Transverse colon (tissue), 4 donors: ENCODE measurements around the gene OSM. TPM values are rescaled to one million over a fixed set of nuclear protein-coding genes. Genes with fewer than 3 reads are reported as not detected.

Experiments
- DNase-seq: peaks from one replicate; pipeline ENCODE4 v3.0.0-alpha.2; 2019
- H3K27ac ChIP-seq, 4 donors: fragments of 200-600 bp; sonication (generic); 2 replicates each; pipeline ENCODE4 v1.5.1; 2016 to 2018; ENCODE audit warnings: inconsistent platforms in 4 of 4
- H3K27me3 ChIP-seq: fragments of 200-600 bp; sonication (generic); 2 replicates; pipeline ENCODE4 v1.5.1; 2017; ENCODE audit warnings: inconsistent platforms
- H3K36me3 ChIP-seq, 4 donors: fragments of 200-600 bp; sonication (generic); 2 replicates each; pipeline ENCODE4 v1.5.1; 2017 to 2019; ENCODE audit warnings: inconsistent platforms in 4 of 4
- H3K4me1 ChIP-seq, 4 donors: fragments of 200-600 bp; sonication (generic); 2 replicates each; pipeline ENCODE4 v1.5.1; 2017 to 2020; ENCODE audit warnings: inconsistent platforms in 4 of 4
- H3K4me3 ChIP-seq, 4 donors: fragments of 200-600 bp; sonication (generic); 1 replicate in 1 of 4; 2 replicates in 3 of 4; pipeline versions ENCODE4 v1.5.1 to v1.6.1; 2017 to 2019; ENCODE audit warnings: inconsistent platforms in 4 of 4
- H3K9me3 ChIP-seq, 2 donors: fragments of 200-600 bp; sonication (generic); 2 replicates each; pipeline ENCODE4 v1.5.1; 2017 to 2019; ENCODE audit warnings: inconsistent platforms in 2 of 2
- CTCF ChIP-seq, 5 experiments: fragments of 200-600 bp in 3 of 5; fragments of 450-650 bp in 2 of 5; sonication (generic) in 3 of 5; IDR thresholded peaks; 1 replicate in 2 of 5; 2 replicates in 3 of 5; pipeline ENCODE4 v1.5.1; 2016 to 2017; ENCODE audit warnings: antibody characterized with exemption in 5 of 5, inconsistent platforms in 3 of 5, mild to moderate bottlenecking in 2 of 5, moderate library complexity in 1 of 5
- EP300 ChIP-seq: sonication (generic); formaldehyde crosslinking; IDR thresholded peaks from one replicate; pipeline ENCODE4 v1.6.1; 2017; ENCODE audit warnings: antibody characterized with exemption, low read depth
- POLR2A ChIP-seq: fragments of 450-650 bp; IDR thresholded peaks from one replicate; pipeline ENCODE4 v1.6.1; 2016; ENCODE audit warnings: antibody characterized with exemption, mild to moderate bottlenecking, moderate library complexity
- POLR2AphosphoS5 ChIP-seq, 3 donors: sonication (generic); formaldehyde crosslinking; IDR thresholded peaks; one replicate each; pipeline ENCODE4 v1.6.1; 2016; ENCODE audit warnings: antibody characterized with exemption in 3 of 3
- WGBS, 2 donors: methylation state at CpG; one replicate each; pipeline ENCODE4 v1.1.5; 2018; ENCODE audit warnings: low coverage in 1 of 2; 5-methylcytosine and 5-hydroxymethylcytosine counted together
- in situ Hi-C, 4 donors: fragments of 200-750 bp; cut with MboI; loops; one replicate each; pipeline versions ENCODE4 v1.15.0 to v1.15.1; 2017; ENCODE audit warnings: low sequenced_read_pairs in 3 of 4, low pct_ligation_motif_present in 1 of 4, low pct_unique_long_range_greater_than_20kb in 1 of 4
- intact Hi-C: fragments of 100-400 bp; cut with DNase I; formaldehyde crosslinking; loops from one replicate; pipeline ENCODE4 v1.15.1; 2023; ENCODE audit warnings: low total_unique reads
- total RNA-seq, 4 donors: library from RNA; depleted of rRNA; stranded (reverse); fragments of >200 nt; gene quantifications; one replicate each; pipeline ENCODE4 v1.1.0, GENCODE V29; 2016

Gene OSM
- total RNA-seq, 4 donors from 2014 or later: not detected

- H3K4me1 ChIP-seq: peaks cover 5 to 37% (median 33%) of the 10 kb centered on the region in 4 donors
- intact Hi-C loops: no loop called here
- H3K4me3 ChIP-seq: no peak overlapping the region
- no peak for DNase-seq
- 92 to 96% methylated on average over 4 to 10 of the region's 10 CpGs for WGBS, 2 donors
- H3K9me3 ChIP-seq: no peaks in the 10 kb centered on the region
- H3K27ac ChIP-seq: no peak overlapping the region
- H3K27me3 ChIP-seq: peaks cover 16% of the 10 kb centered on the region
- no peak for TF ChIP-seq POLR2AphosphoS5 (IDR thresholded peaks at IDR 0.05)
- TF ChIP-seq POLR2A: no peak
- TF ChIP-seq CTCF (IDR thresholded peaks at IDR 0.05): no peak
- no peak for TF ChIP-seq EP300
- in situ Hi-C loops: no loop called here
- H3K36me3 ChIP-seq: no peaks in the 10 kb centered on the region
Observed at GRCh38 chr22:30244066-30244465, 22.6 kb downstream of the OSM start.

GRCh38 chr22:30243661-30244060 is 23.0 kb downstream of the OSM start:
- no peaks in the 10 kb centered on the region for H3K36me3 ChIP-seq
- 90% methylated on average over 17 of the region's 22 CpGs; no CpG with 5 or more reads in 1 of the 2 donors for WGBS, 2 donors
- TF ChIP-seq POLR2A: no peak
- no peak for TF ChIP-seq EP300
- TF ChIP-seq CTCF (IDR thresholded peaks at IDR 0.05): no peak
- no peak for TF ChIP-seq POLR2AphosphoS5 (IDR thresholded peaks at IDR 0.05)

GRCh38 chr22:30241576-30242371 is 24.9 kb downstream of the OSM start:
- Histone ChIP-seq H3K27me3 (peaks cover 13% of the 10 kb centered on the region), H3K36me3 (no peaks in the 10 kb centered on the region), H3K4me1 (peaks cover 0 to 14% (median 11%) of the 10 kb centered on the region in 4 donors), H3K27ac (no peak overlapping the region), H3K9me3 (no peaks in the 10 kb centered on the region), H3K4me3 (no peak overlapping the region)
- in situ Hi-C loops (no loop called here), intact Hi-C loops (no loop called here)
- 79% methylated on average over 14 of the region's 15 CpGs; no CpG with 5 or more reads in 1 of the 2 donors for WGBS, 2 donors
- TF ChIP-seq POLR2A: no peak
- no peak for TF ChIP-seq CTCF (IDR thresholded peaks at IDR 0.05)
- no peak for TF ChIP-seq POLR2AphosphoS5 (IDR thresholded peaks at IDR 0.05)
- TF ChIP-seq EP300: no peak
- DNase-seq: no peak

More at GRCh38 chr22:30243661-30244060, 23.0 kb downstream of the OSM start:
- H3K9me3 ChIP-seq: no peaks in the 10 kb centered on the region
- H3K27ac ChIP-seq: no peak overlapping the region
- in situ Hi-C loops: no loop called here
- intact Hi-C loops: no loop called here
- H3K4me1 ChIP-seq: peaks cover 5 to 33% (median 30%) of the 10 kb centered on the region in 4 donors
- no peak overlapping the region for H3K4me3 ChIP-seq
- no peak for DNase-seq
- H3K27me3 ChIP-seq: peaks cover 16% of the 10 kb centered on the region

DNA sequence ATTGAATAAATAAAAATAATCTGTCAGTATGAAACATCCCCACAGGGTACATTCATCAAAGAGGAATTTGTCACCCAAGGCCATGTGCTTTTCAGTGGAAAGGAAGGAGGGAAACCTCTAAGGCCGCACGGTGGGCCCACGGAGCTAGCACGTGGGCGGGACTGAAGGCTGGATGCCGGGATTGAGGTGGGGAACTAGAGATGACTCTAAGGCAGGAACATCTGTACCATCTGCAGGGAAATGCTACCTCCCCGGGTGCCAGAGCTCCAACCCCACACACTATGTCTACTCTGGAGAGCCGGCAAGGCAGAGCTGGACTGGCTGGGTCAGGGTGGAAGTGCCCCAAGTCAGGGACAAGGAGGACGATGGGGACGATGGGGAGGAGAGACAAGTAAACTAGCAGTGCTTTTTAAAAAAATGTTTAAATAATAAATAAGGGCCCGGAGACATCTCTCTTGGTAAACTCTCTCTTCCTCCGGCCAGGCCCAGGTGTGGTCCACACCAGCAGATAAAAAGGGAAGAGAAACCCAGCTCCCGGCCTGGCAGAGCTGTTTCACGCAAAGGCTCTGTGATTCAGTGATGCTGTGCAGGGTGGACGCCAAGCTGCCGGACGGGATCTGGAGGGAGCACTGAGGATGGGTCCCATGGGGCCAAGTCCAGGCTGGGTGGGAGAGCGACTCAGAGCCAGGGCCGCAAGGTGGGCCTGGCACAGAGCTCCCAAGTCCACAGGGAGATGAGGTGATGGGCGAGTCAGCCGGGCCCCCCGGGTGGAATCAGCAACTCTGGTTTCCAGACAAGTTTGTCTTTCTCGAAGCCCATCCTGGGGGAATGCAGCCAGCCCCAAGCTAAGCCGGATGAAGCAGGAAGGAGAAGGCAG is 25.9 kb downstream of the OSM start:
- intact Hi-C loops: no loop called here
- DNase-seq: no peak
- Histone ChIP-seq H3K27me3 (peaks cover 5% of the 10 kb centered on the region), H3K9me3 (no peaks in the 10 kb centered on the region), H3K36me3 (no peaks in the 10 kb centered on the region), H3K27ac (no peak overlapping the region), H3K4me3 (no peak overlapping the region), H3K4me1 (peaks cover 0 to 8% (median 5%) of the 10 kb centered on the region in 4 donors)
- WGBS, 2 donors: 71 to 88% methylated on average over 7 to 24 of the region's 24 CpGs
- in situ Hi-C loops: no loop called here
- TF ChIP-seq POLR2AphosphoS5 (IDR thresholded peaks at IDR 0.05): no peak
- TF ChIP-seq CTCF (IDR thresholded peaks at IDR 0.05): no peak
- no peak for TF ChIP-seq EP300
- TF ChIP-seq POLR2A: no peak
